ENCODE measurements around the gene BRINP1.

DNA sequence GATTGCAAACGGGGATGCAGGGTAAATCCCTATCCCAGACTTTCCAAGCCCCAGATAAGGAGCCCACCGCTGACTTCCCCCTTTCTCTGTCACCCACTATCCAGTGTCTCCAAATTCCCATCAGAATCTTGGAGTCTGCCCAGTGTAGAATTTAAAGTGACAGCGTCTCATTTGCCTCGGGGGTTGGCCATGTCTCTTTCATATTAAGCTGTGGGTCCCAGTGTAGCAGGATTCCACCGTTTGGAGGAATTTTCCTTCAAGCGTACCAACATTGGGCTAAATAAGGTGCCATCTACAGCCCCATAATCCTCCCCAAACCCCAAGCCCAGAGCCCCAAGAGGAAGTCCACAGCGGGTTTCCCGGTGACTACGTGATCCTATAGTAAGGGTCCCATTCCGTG is 1.1 kb downstream of the BRINP1 start:
- TF ChIP-seq, protein P1, sequence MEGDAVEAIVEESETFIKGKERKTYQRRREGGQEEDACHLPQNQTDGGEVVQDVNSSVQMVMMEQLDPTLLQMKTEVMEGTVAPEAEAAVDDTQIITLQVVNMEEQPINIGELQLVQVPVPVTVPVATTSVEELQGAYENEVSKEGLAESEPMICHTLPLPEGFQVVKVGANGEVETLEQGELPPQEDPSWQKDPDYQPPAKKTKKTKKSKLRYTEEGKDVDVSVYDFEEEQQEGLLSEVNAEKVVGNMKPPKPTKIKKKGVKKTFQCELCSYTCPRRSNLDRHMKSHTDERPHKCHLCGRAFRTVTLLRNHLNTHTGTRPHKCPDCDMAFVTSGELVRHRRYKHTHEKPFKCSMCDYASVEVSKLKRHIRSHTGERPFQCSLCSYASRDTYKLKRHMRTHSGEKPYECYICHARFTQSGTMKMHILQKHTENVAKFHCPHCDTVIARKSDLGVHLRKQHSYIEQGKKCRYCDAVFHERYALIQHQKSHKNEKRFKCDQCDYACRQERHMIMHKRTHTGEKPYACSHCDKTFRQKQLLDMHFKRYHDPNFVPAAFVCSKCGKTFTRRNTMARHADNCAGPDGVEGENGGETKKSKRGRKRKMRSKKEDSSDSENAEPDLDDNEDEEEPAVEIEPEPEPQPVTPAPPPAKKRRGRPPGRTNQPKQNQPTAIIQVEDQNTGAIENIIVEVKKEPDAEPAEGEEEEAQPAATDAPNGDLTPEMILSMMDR (IDR thresholded peaks at IDR 0.05; ENCODE audit: poor library complexity), result no peak
- TF ChIP-seq EZH2 (IDR thresholded peaks at IDR 0.05; ENCODE audit: borderline replicate concordance) (no peak), EZH2phosphoT487 (IDR thresholded peaks at IDR 0.05; ENCODE audit: low read depth, severe bottlenecking, unreplicated experiment) (no peak)
